ENCODE measurements around the gene C7orf25.
A peak's percentile ranks its signal among the peaks of the same experiment; 100 is the strongest.

Gene C7orf25

DNA sequence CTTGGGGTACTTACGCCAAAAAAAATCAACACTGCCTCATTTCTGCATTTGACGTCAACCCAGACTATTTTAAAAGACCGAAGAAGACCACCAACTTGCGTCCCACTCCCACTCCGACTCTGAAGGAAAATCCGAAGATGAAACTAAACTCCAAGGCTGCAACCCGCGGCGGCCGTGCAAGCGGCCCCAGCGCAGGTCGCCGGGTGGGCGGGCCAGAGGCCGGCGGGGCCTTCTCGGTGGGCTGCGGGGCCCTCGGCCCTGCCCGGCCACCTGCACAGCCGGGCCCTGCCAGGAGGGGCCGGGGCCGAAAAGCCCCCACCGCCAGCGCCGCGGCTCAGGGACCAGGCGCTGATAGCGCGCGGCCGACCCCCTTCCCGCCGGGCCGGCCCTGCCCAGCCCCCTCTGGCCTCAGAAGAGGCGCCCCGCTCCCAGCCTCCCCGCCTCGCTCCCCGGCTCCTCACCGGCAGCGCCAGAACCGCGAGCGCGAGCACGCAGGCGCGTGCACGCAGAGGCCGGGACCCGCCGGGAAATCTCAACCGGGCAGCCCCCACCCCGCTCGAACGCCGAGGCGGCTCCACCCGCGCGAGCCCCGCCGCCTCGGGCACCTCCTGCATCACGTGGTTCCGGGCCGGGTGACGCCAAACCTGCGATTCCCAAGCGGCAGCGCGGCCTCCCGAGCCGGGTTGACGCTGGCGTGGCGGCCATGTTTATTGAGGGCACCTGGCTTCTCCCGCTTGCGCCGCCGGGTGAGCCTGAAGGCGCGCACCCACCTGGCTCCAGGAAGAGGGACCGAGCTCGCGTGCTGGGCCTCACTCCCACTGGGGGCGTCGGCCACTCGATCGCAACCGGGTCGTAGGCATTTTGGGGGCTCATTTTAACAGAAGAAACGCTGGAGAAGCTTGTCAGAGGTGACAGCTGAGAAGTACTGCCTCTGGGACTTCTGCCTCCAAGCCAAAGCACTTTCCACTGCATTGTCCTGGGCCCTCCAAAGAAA, at the start of gene C7orf25:
TSS of gene C7orf25 (minus strand) at position 617 of the 994 bp plus-strand sequence. CDS start 1,170 bp downstream, outside the sequence.
- no peak for FAIRE-seq

DNA sequence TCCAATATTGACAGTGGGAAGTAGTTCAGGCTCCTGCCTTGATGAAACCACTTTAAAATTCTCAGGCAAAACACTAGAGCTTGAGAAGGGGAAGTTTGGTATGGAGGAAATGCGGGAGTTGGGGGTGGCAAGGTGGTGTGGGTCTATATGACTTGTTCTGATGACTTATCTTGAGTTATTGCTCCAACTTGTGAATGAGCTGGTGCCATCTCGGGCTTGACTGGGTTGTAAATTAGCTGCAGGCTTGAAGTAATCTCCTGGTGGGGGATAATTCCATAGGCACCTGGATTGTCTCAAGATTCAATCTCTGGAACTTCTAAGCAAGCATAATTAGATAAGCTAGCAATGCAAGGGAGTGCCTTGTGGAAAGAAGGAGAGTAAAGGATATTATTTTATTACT, 49.3 kb upstream of the C7orf25 start:
- no peak for FAIRE-seq

DNA sequence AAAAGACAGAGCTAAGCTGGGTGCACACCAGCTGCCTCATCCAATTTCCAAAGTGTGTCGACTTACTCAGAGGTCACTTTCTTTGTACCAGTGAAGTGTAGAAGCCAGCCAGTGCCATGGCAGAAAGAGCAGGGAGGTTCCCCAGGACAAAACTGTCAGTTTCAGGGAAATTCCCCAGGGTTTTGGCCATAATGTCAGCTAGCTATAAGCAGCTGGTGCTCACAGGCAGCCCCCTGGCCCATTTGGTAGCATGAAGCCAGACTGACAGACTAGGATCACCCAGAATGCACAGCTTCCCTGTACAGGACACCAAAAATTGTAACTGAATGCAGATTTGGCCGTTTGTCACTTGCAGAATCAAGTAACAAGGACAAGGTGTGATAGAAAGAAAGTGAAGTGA, 48.9 kb upstream of the C7orf25 start:
- no peak for FAIRE-seq

- no peak for FAIRE-seq
These were observed 47.7 kb upstream of the C7orf25 start for GRCh38 chr7:42959549-42959948.

DNA sequence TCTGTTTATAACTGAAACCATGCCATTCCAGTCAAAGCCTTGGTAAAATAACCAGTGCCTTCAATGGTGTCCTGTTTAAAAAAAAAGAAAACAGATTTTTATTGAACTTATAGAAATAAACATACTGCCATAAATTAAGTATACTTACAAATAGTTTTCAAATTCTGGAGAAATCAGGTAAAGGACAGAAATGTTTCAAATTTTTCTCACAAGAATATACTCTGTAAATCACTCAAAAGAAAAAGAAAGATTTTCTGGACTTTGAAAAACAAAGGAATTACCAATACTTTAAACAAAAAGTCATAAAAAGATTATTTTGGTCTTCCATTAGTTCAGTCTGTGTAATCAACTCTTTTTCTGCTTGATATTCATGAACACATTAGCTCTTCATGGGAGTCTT, 44.2 kb upstream of the C7orf25 start:
- FAIRE-seq = peak; percentile 4

- no peak for FAIRE-seq
These were observed 42.1 kb upstream of the C7orf25 start for GRCh38 chr7:42953994-42954393.

DNA sequence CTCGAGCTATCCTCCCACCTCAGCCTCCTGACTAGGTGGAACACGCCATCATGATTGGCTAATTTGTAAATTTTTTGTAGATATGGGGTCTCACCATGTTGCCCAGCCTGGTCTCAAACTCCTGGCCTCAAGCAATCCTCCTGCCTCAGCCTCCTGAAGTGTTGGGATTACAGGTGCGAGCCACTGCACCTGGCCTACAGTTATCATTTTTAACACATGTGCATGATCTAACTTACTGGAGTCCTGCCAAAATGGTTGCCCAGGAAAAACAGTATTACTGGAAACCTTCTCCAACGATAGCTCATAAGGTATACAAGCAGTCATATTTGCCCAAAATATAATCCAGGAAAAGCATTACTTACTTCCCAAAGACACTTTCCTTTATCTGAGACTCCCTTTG, 40.5 kb upstream of the C7orf25 start:
- no peak for FAIRE-seq

- FAIRE-seq = no peak
These were observed 38.5 kb upstream of the C7orf25 start for GRCh38 chr7:42950417-42950816.

DNA sequence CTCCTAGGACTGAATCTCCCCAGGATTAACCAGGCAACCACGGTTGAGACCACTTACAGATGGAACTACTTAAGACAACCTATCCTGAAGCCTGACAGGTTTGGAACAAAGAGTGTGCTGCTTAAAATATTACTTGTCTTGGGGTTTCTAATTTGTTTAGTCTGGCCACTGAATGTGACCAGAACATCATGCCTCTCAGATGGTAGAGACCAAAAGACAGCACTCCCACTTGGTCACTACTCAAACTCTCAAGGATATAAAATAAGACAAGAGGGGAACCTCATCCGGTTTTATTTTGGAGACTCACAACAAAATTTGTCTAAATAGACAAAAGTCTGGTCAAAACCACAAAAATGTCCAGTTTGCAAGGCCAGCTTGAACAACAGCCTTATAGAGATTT, 35.7 kb upstream of the C7orf25 start:
- FAIRE-seq = peak; percentile 82

DNA sequence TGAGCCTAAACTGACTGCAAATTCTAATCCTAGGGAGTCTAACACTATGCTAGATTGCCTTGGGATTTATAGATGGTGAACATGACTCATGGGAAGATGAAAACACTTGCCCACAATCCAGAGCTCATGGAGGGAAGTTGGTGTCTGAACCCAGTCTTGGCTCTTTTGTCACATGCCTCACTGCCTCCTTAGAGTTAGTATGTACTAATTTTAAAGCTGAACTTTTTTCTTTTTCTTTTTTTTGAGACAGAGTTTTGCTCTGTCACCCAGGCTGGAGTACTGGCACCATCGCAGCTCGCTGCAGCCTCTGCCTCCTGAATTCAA, 34.7 kb upstream of the C7orf25 start:
- no peak for FAIRE-seq

DNA sequence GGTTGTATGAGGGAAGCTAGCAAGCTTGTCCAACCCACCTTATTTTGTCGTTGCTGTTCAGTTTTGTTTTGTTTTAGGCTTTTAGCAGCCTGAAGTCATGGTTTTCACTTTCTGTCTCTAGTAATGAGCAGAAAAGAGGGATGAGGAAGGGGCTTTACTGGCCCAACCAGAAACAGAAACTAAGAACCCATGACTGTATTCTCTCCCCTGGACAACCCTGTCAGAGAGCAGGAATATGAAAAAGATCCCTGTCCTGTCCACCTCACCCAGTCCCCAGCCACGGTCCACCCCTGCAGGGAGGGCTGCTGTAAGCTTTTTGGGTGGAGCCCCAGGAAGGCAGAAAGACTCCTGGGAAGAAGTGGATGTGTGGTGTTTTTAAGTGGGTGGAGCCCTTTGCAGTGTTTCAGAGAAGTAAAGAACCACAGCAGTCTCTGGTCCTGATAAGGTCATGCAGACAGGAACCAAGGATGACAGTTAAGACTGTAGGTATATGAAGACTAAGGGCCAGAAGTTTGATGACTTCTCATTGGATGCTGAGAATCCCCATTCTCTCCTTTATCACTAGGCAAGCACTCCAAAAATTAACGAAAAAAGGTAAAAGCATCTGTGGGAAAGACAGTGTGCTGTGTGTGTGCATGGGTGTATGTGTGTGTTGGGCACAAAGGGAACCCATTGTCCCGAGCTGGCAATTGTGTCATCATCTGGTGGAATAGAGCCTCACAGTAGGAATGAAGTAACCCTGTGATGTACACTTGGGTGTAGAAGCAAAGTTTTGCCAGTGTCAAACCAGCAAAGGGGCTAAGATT, 34.2 kb upstream of the C7orf25 start:
- FAIRE-seq = no peak

GRCh38 chr7:42940985-42941847, 29.3 kb upstream of the C7orf25 start:
- FAIRE-seq = no peak

GRCh38 chr7:42939457-42940240, 27.8 kb upstream of the C7orf25 start:
- FAIRE-seq = no peak

- no peak for FAIRE-seq
These were observed 24.0 kb upstream of the C7orf25 start for GRCh38 chr7:42935861-42936260.

- FAIRE-seq = no peak
These were observed 22.4 kb upstream of the C7orf25 start for GRCh38 chr7:42934291-42934690.

GRCh38 chr7:42932811-42933591, 21.1 kb upstream of the C7orf25 start:
- no peak for FAIRE-seq

DNA sequence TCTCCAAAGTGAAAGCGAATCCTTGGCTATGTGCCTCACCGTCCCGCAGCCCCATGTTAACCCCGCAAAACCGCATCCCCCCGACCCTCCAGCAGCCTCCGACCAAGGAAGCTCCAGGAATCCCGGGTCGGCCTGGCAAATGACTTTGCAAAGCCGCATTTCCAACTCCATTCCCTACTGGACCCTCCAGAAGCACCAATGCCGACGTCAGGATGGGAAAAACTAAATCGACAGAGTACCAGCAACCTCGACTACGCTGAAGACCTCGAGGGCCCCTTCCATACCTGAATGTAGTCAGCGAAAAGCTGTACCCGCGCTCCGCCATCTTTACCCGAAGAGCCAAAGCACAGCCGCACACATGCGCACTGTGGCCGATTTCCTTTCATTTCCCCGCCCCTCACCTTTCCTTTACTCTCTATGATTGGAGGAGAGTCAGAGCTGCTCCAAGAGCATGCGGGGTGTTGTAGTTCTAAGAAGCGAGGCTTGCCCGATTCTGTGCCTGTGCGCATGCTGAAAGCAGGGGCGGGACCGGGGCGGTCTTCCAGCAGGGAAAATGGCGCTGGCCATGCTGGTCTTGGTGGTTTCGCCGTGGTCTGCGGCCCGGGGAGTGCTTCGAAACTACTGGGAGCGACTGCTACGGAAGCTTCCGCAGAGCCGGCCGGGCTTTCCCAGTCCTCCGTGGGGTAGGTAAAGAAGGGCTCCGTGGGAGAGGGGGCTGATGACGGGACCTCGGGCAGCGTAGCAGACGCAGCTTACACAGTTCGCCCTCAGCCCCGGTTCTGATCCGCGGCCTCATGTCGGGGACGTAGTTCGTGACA, 20.2 kb upstream of the C7orf25 start, which contains the start of the genes MRPL32 and PSMA2:
TSS of gene MRPL32 (plus strand) at position 543 of the 818 bp plus-strand sequence. CDS start at position 554, 11 bp downstream.
TSS of gene PSMA2 (minus strand) at position 341 of the 818 bp plus-strand sequence. CDS start at position 325, 16 bp downstream.
- peak; percentile 98 for FAIRE-seq

- FAIRE-seq = no peak
These were observed 19.6 kb upstream of the C7orf25 start for GRCh38 chr7:42931447-42931833.

DNA sequence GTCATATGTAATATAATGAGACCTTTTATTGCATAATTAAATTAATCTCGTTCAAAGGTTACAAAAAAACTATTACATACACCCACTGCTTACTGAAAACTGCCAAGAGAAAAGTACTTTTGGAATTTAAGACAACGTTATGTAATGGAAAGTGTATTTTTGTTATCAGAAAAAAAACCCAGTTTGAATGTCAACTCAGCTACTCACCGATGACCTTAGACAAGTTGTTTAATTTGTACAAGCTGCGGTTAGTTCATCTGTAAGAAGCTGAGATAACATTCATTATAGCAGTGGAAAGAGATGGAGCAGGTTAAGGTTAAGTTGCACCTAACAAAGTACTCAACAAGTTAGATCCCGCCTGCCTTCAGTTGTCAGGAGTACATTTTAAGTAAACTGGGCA, 19.0 kb upstream of the C7orf25 start:
- FAIRE-seq = no peak

- no peak for FAIRE-seq
These were observed 17.6 kb upstream of the C7orf25 start for GRCh38 chr7:42929449-42929848.
